Tibial artery (tissue), 4 donors: ENCODE measurements around the gene SNX22.

ENCODE experiments used
- DNase-seq, 2 donors: peaks; one replicate each; pipeline ENCODE4 v3.0.0-alpha.2; 2019
- H3K27ac ChIP-seq, 2 donors: fragments of 200-600 bp; sonication (generic) in 1 of 2; 1 replicate in 1 of 2; 2 replicates in 1 of 2; pipeline ENCODE4 v1.5.1; 2018 to 2019; ENCODE audit warnings: mild to moderate bottlenecking in 1 of 2
- H3K27me3 ChIP-seq, 2 donors: fragments of 200-600 bp; sonication (generic) in 1 of 2; one replicate each; pipeline versions ENCODE4 v1.5.1 to v1.6.0; 2016 to 2019
- H3K36me3 ChIP-seq, 3 donors: fragments of 200-600 bp; sonication (generic) in 2 of 3; one replicate each; pipeline ENCODE4 v1.5.1; 2016 to 2019; ENCODE audit warnings: mild to moderate bottlenecking in 2 of 3
- H3K4me1 ChIP-seq, 4 donors: fragments of 200-600 bp; sonication (generic) in 2 of 4; 1 replicate in 3 of 4; 2 replicates in 1 of 4; pipeline ENCODE4 v1.5.1; 2016 to 2019
- H3K4me3 ChIP-seq, 2 donors: fragments of 200-600 bp; sonication (generic) in 1 of 2; 1 replicate in 1 of 2; 2 replicates in 1 of 2; pipeline ENCODE4 v1.5.1; 2018 to 2019; ENCODE audit warnings: mild to moderate bottlenecking in 2 of 2
- H3K9me3 ChIP-seq, 3 donors: fragments of 200-600 bp; sonication (generic) in 1 of 3; one replicate each; pipeline ENCODE4 v1.5.1; 2016 to 2019
- intact Hi-C: fragments of 100-400 bp; cut with DNase I; formaldehyde crosslinking; loops from one replicate; pipeline ENCODE4 v1.15.0; 2023; ENCODE audit warnings: low total_unique reads
- TF ChIP-seq, protein P1 (sequence below), 2 experiments: fragments of 200-600 bp in 1 of 2; fragments of 450-650 bp in 1 of 2; IDR thresholded peaks; one replicate each; pipeline ENCODE4 v1.5.1; 2017 to 2019; ENCODE audit warnings: antibody characterized with exemption in 2 of 2, mild to moderate bottlenecking in 1 of 2, moderate library complexity in 1 of 2

Gene SNX22

DNA sequence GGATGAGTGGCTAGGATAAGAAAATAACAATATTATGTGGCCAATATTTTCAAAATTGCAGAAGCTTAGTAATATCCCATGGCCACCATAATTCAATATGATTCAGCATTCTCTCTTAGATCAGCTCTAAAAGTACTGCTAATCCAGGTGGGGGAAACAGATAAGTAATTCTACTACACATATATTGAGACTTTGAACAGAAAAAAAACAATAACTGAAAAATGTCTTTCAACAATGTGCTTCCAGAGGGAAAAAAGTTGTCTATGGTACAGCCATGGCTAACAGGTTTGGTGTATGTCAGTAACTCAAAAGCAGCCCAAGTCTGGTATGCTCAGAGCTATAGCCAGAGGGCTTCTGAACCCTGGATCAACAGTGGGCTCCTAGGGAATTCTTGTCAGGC lies 53.7 kb downstream of the SNX22 start:
- no peak for DNase-seq
- Histone ChIP-seq H3K4me1 (no peaks in the 10 kb centered on the region), H3K27me3 (no peaks in the 10 kb centered on the region), H3K4me3 (no peak overlapping the region), H3K27ac (no peak overlapping the region), H3K9me3 (no peaks in the 10 kb centered on the region), H3K36me3 (peaks cover 26 to 31% (median 28%) of the 10 kb centered on the region in 3 donors)
- intact Hi-C loops: loop anchor here (5.0 kb wide), 1 partner anchor 152 kb away; the partner anchor contains the start of gene CSNK1G1
- TF ChIP-seq, protein P1, sequence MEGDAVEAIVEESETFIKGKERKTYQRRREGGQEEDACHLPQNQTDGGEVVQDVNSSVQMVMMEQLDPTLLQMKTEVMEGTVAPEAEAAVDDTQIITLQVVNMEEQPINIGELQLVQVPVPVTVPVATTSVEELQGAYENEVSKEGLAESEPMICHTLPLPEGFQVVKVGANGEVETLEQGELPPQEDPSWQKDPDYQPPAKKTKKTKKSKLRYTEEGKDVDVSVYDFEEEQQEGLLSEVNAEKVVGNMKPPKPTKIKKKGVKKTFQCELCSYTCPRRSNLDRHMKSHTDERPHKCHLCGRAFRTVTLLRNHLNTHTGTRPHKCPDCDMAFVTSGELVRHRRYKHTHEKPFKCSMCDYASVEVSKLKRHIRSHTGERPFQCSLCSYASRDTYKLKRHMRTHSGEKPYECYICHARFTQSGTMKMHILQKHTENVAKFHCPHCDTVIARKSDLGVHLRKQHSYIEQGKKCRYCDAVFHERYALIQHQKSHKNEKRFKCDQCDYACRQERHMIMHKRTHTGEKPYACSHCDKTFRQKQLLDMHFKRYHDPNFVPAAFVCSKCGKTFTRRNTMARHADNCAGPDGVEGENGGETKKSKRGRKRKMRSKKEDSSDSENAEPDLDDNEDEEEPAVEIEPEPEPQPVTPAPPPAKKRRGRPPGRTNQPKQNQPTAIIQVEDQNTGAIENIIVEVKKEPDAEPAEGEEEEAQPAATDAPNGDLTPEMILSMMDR (IDR thresholded peaks at IDR 0.05): no peak
